ENCODE data around the gene NPHP1.

DNA sequence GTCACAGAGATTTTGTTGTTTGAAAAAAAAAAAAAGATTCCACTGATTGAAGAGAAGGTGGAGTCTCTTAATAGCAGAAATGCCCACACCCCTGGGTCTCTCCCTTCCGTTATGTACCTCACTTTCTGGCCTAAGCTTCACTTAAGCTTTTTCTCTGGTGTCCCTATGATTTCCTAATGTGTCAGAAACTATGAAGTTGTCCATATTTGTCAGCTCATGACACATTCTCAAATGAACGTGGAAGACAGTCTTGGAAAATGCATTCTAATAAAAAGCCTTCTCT lies 83.8 kb downstream of the NPHP1 start:
- TF ChIP-seq, protein P1, sequence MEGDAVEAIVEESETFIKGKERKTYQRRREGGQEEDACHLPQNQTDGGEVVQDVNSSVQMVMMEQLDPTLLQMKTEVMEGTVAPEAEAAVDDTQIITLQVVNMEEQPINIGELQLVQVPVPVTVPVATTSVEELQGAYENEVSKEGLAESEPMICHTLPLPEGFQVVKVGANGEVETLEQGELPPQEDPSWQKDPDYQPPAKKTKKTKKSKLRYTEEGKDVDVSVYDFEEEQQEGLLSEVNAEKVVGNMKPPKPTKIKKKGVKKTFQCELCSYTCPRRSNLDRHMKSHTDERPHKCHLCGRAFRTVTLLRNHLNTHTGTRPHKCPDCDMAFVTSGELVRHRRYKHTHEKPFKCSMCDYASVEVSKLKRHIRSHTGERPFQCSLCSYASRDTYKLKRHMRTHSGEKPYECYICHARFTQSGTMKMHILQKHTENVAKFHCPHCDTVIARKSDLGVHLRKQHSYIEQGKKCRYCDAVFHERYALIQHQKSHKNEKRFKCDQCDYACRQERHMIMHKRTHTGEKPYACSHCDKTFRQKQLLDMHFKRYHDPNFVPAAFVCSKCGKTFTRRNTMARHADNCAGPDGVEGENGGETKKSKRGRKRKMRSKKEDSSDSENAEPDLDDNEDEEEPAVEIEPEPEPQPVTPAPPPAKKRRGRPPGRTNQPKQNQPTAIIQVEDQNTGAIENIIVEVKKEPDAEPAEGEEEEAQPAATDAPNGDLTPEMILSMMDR (IDR thresholded peaks at IDR 0.05; ENCODE audit: poor library complexity, severe bottlenecking), result no peak
- TF ChIP-seq SMC3 (conservative IDR thresholded peaks at IDR 0.05; ENCODE audit: poor library complexity) (no peak), MXI1 (conservative IDR thresholded peaks at IDR 0.05; ENCODE audit: poor library complexity, severe bottlenecking) (no peak), EZH2 (IDR thresholded peaks at IDR 0.05; ENCODE audit: borderline replicate concordance, insufficient read depth, low read length, poor library complexity, severe bottlenecking) (no peak)
- TF ChIP-seq, protein P2, sequence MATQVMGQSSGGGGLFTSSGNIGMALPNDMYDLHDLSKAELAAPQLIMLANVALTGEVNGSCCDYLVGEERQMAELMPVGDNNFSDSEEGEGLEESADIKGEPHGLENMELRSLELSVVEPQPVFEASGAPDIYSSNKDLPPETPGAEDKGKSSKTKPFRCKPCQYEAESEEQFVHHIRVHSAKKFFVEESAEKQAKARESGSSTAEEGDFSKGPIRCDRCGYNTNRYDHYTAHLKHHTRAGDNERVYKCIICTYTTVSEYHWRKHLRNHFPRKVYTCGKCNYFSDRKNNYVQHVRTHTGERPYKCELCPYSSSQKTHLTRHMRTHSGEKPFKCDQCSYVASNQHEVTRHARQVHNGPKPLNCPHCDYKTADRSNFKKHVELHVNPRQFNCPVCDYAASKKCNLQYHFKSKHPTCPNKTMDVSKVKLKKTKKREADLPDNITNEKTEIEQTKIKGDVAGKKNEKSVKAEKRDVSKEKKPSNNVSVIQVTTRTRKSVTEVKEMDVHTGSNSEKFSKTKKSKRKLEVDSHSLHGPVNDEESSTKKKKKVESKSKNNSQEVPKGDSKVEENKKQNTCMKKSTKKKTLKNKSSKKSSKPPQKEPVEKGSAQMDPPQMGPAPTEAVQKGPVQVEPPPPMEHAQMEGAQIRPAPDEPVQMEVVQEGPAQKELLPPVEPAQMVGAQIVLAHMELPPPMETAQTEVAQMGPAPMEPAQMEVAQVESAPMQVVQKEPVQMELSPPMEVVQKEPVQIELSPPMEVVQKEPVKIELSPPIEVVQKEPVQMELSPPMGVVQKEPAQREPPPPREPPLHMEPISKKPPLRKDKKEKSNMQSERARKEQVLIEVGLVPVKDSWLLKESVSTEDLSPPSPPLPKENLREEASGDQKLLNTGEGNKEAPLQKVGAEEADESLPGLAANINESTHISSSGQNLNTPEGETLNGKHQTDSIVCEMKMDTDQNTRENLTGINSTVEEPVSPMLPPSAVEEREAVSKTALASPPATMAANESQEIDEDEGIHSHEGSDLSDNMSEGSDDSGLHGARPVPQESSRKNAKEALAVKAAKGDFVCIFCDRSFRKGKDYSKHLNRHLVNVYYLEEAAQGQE (IDR thresholded peaks at IDR 0.05; ENCODE audit: borderline replicate concordance), result no peak
